ENCODE results near the gene AMACR. TPM values are rescaled to one million over a fixed set of nuclear protein-coding genes. Genes with fewer than 3 reads are reported as not detected.

The AMACR gene
- total RNA-seq, 1 experiment from 2014 or later: 12.3 TPM

GRCh38 chr5:33936381-33937016 is 71.4 kb downstream of the AMACR start, which contains the start of gene RXFP3:
Gene RXFP3, plus strand, starts transcription at chr5:33936386. Its CDS starts 355 bp downstream, at chr5:33936741.
- Histone ChIP-seq H3K27me3 (ENCODE audit: low read length) (no peaks in the 10 kb centered on the region), H3K9me3 (ENCODE audit: low read length) (no peaks in the 10 kb centered on the region), H3K9ac (ENCODE audit: low read length) (no peak within 1 kb of the TSS), H3K4me1 (ENCODE audit: insufficient read depth, low read length) (peaks cover 14% of the 10 kb centered on the region), H3K4me2 (ENCODE audit: low read length) (peak within 1 kb of the TSS; percentile 44), H3K79me2 (ENCODE audit: low read length) (no peaks in the 10 kb centered on the region), H4K20me1 (ENCODE audit: low read length) (no peaks in the 10 kb centered on the region), H3K36me3 (ENCODE audit: low read depth, low read length) (no peaks in the 10 kb centered on the region), H3K4me3 (ENCODE audit: low read length) (no peak within 1 kb of the TSS), H3F3A (ENCODE audit: low read length, unreplicated experiment) (no peaks in the 10 kb centered on the region), H3K27ac (ENCODE audit: low read length) (no peak within 1 kb of the TSS), H3K9me2 (replicated peaks; ENCODE audit: low read length) (no peaks in the 10 kb centered on the region), H2AFZ (ENCODE audit: low read length) (no peak within 1 kb of the TSS)
- ChIA-PET CTCF (interaction anchor here (0.7 kb wide), 1 partner anchor 304 kb away, joined by 4 read pairs; no protein-coding TSS in a partner anchor), POLR2A (ENCODE audit: unreplicated experiment) (interaction anchor here (0.6 kb wide), 1 partner anchor 497 kb away, joined by 4 read pairs; no protein-coding TSS in a partner anchor)
- BruUV-seq (replicated peaks): no TSS peak
- DNase-seq: no peak
- intact Hi-C loops (cut with micrococcal nuclease): no loop called here
- TF ChIP-seq EZH2 (IDR thresholded peaks at IDR 0.05; ENCODE audit: low read length, unreplicated experiment) (no peak), EZH2phosphoT487 (IDR thresholded peaks at IDR 0.05; ENCODE audit: borderline replicate concordance, low read length) (no peak), CTCF (conservative IDR thresholded peaks at IDR 0.05; ENCODE audit: low read depth, low read length) (no peak)
- no peak for ATAC-seq

Other genes with a start within 250 kb of the AMACR start
- 0.18 and 3.3 TPM in 2 replicates for gene ADAMTS12, start 116.1 kb downstream of the AMACR start, total RNA-seq (2014; rRNA removed)
- not detected in 2 replicates for gene RXFP3, start 71.7 kb downstream of the AMACR start, total RNA-seq (2014; rRNA removed)
- gene SLC45A2, start 23.4 kb downstream of the AMACR start, total RNA-seq (2014; rRNA removed): not detected in 2 replicates
- 0.92 and 1.1 TPM in 2 replicates for gene C1QTNF3, start 35.2 kb upstream of the AMACR start, total RNA-seq (2014; rRNA removed)

All from PC-3 (cell line).